Liver (tissue), 9 donors: ENCODE data around the gene ANKMY1. TPM values are rescaled to one million over a fixed set of nuclear protein-coding genes. Genes with fewer than 3 reads are reported as not detected.

ENCODE experiments used
- DNase-seq: peaks from one replicate; pipeline ENCODE4 v3.0.0-alpha.2; 2017; ENCODE audit warnings: low spot score
- H3K27ac ChIP-seq, 2 donors: one replicate each; pipeline ENCODE4 v1.7.0; 2013; ENCODE audit warnings: inconsistent platforms in 2 of 2, low read length in 2 of 2, control low read depth in 1 of 2, low read depth in 1 of 2, mild to moderate bottlenecking in 1 of 2
- H3K27me3 ChIP-seq, 4 donors: one replicate each; pipeline versions ENCODE4 v1.6.1 to v1.7.0; 2013; ENCODE audit warnings: low read length in 3 of 4, inconsistent platforms in 1 of 4, mild to moderate bottlenecking in 1 of 4, moderate library complexity in 1 of 4; ENCODE audit not compliant: control insufficient read depth in 4 of 4, insufficient read depth in 4 of 4
- H3K36me3 ChIP-seq, 4 donors: one replicate each; pipeline versions ENCODE4 v1.6.1 to v1.7.0; 2013; ENCODE audit warnings: low read length in 3 of 4, mild to moderate bottlenecking in 3 of 4, low read depth in 1 of 4, moderate library complexity in 1 of 4; ENCODE audit not compliant: control insufficient read depth in 4 of 4, insufficient read depth in 3 of 4
- H3K4me1 ChIP-seq, 4 donors: one replicate each; pipeline versions ENCODE4 v1.6.1 to v1.7.0; 2013; ENCODE audit warnings: low read length in 3 of 4, mild to moderate bottlenecking in 3 of 4, moderate library complexity in 1 of 4; ENCODE audit not compliant: control insufficient read depth in 4 of 4, insufficient read depth in 4 of 4
- H3K4me3 ChIP-seq, 3 donors: one replicate each; pipeline versions ENCODE4 v1.6.1 to v1.7.0; 2013; ENCODE audit warnings: low read length in 3 of 3, control low read depth in 1 of 3, low read depth in 1 of 3, mild to moderate bottlenecking in 1 of 3
- H3K9ac ChIP-seq, 2 donors: one replicate each; pipeline ENCODE4 v1.7.0; 2013; ENCODE audit warnings: low read length in 2 of 2, mild to moderate bottlenecking in 2 of 2, moderate library complexity in 2 of 2, control low read depth in 1 of 2, low read depth in 1 of 2
- H3K9me3 ChIP-seq, 4 donors: one replicate each; pipeline versions ENCODE4 v1.6.1 to v1.7.0; 2013; ENCODE audit warnings: low read length in 3 of 4; ENCODE audit not compliant: control insufficient read depth in 4 of 4
- EGR1 ChIP-seq, 2 donors: IDR thresholded peaks; 2 replicates each; pipeline ENCODE4 v1.6.1; 2016 to 2018; ENCODE audit warnings: antibody characterized with exemption in 2 of 2, low read depth in 2 of 2
- FOXA1 ChIP-seq: IDR thresholded peaks from 2 replicates; pipeline ENCODE4 v1.6.1; 2016; ENCODE audit warnings: antibody characterized with exemption
- FOXA2 ChIP-seq: IDR thresholded peaks from 2 replicates; pipeline ENCODE4 v1.6.1; 2016; ENCODE audit warnings: antibody characterized with exemption
- GABPA ChIP-seq, 2 donors: IDR thresholded peaks in 1 of 2; conservative IDR thresholded peaks in 1 of 2; 2 replicates each; pipeline ENCODE4 v1.6.1; 2016; ENCODE audit warnings: antibody characterized with exemption in 2 of 2, mild to moderate bottlenecking in 1 of 2, moderate library complexity in 1 of 2
- HNF4A ChIP-seq, 2 donors: conservative IDR thresholded peaks; 2 replicates each; pipeline ENCODE4 v1.6.1; 2016; ENCODE audit warnings: antibody characterized with exemption in 2 of 2, mild to moderate bottlenecking in 2 of 2
- RAD21 ChIP-seq, 2 donors: IDR thresholded peaks; 2 replicates each; pipeline ENCODE4 v1.6.1; 2016; ENCODE audit warnings: antibody characterized with exemption in 2 of 2, mild to moderate bottlenecking in 2 of 2
- REST ChIP-seq: IDR thresholded peaks from 2 replicates; pipeline ENCODE4 v1.6.1; 2016; ENCODE audit warnings: antibody characterized with exemption, mild to moderate bottlenecking
- RXRA ChIP-seq, 2 donors: IDR thresholded peaks; 2 replicates each; pipeline ENCODE4 v1.6.1; 2017 to 2018; ENCODE audit warnings: antibody characterized with exemption in 2 of 2, mild to moderate bottlenecking in 1 of 2
- SP1 ChIP-seq: IDR thresholded peaks from 2 replicates; pipeline ENCODE4 v1.6.1; 2018; ENCODE audit warnings: antibody characterized with exemption, mild to moderate bottlenecking
- TAF1 ChIP-seq: conservative IDR thresholded peaks from 2 replicates; pipeline ENCODE4 v1.6.1; 2016; ENCODE audit warnings: antibody characterized with exemption, mild to moderate bottlenecking
- YY1 ChIP-seq: IDR thresholded peaks from 2 replicates; pipeline ENCODE4 v1.6.1; 2016; ENCODE audit warnings: antibody characterized with exemption, mild to moderate bottlenecking
- WGBS: extraction: QIAGEN DNeasy Blood & Tissue Kit; methylation state at CpG from one replicate; pipeline ENCODE4 v1.1.7; 2013; 5-methylcytosine and 5-hydroxymethylcytosine counted together
- polyA plus RNA-seq, 2 donors: library from polyadenylated mRNA; stranded (reverse) in 1 of 2; unstranded in 1 of 2; fragments of 200-250 nt in 1 of 2; fragments of >200 nt in 1 of 2; fragmentation: Nextera tagmentation in 1 of 2; extraction: Ambion mirVana in 1 of 2; gene quantifications; one replicate each; pipeline versions ENCODE4 v1.2.1 to v1.2.3, GENCODE V29; 2013 to 2015
- total RNA-seq, 2 donors: library from RNA; depleted of rRNA; stranded (reverse); fragments of >200 nt; gene quantifications; one replicate each; pipeline ENCODE4 v1.2.3, GENCODE V29; 2014
- TF ChIP-seq, protein P1 (sequence below): IDR thresholded peaks from 2 replicates; pipeline ENCODE4 v1.6.1; 2016; ENCODE audit warnings: antibody characterized with exemption
- TF ChIP-seq, protein P2 (sequence below): fragments of 150-350 bp; IDR thresholded peaks from 2 replicates; pipeline ENCODE4 v1.5.1; 2017; ENCODE audit warnings: improper control_type of control experiment, low read depth, low read length; ENCODE audit not compliant: missing input control
- donor health status: healthy.
- donor health status: healthy.
- donor health status: healthy.
- donor health status: healthy.
- donor health status: healthy.

ANKMY1 gene
- total and polyA plus RNA-seq, 4 donors = 2.5 to 12.8 (median 4.2) TPM

DNA sequence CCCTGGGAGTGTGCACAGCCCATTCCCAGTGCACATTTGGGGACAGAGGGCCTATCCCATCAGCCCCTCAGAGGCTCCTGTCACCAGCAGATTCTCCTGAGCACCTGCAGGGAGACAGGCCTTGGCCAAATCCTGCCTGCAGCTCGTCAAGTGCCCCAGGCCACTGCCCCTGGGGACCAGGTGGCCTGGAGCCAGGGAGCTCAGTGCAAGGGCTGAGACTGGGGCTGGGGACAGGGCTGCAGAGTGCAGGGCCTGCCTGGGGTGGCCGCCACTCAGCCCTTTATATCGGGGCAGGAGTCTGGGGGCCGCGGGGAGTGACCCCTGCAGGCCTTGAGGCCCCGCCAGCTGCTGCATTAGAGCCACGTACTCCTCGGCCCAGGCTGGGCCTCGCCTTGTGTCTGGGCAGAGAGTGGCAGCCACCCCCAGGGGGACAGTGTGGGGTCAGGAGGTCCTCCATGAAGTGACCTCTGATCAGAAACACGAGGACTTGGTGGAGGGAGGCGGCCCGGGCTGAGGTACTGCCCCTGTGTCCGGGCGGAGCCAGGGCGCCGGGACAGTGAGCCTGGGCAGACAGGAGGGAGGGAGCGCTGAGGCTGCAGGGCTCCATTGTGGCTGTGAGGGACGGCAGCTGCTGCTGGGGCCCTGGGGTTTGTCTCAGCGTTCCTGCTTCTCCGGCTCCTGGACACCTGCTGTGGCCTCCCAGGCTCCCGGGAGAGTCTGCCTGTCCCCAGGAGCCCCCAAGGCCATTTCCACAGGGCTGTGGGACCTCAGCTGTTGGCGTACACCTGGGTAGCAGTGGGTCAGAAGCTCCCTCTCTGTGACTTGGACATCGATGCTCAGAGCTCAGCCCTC, 98.2 kb downstream of the ANKMY1 start:
- Histone ChIP-seq H3K27ac (no peak overlapping the region), H3K4me3 (no peak overlapping the region), H3K36me3 (peaks cover 0 to 6% (median 1%) of the 10 kb centered on the region in 4 donors), H3K27me3 (no peaks in the 10 kb centered on the region), H3K9ac (no peak overlapping the region), H3K4me1 (peaks cover 0 to 26% (median 12%) of the 10 kb centered on the region in 4 donors), H3K9me3 (no peaks in the 10 kb centered on the region)
- no peak for DNase-seq
- TF ChIP-seq YY1 (no peak), TAF1 (no peak), FOXA2 (no peak), RXRA (IDR thresholded peaks at IDR 0.05) (no peak), EGR1 (IDR thresholded peaks at IDR 0.05; ENCODE audit: low read depth in 2 of 2) (no peak), REST (no peak), FOXA1 (no peak)
- TF ChIP-seq, protein P1, sequence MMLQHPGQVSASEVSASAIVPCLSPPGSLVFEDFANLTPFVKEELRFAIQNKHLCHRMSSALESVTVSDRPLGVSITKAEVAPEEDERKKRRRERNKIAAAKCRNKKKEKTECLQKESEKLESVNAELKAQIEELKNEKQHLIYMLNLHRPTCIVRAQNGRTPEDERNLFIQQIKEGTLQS = no peak
- 83% methylated on average over 23 of the region's 23 CpGs for WGBS

DNA sequence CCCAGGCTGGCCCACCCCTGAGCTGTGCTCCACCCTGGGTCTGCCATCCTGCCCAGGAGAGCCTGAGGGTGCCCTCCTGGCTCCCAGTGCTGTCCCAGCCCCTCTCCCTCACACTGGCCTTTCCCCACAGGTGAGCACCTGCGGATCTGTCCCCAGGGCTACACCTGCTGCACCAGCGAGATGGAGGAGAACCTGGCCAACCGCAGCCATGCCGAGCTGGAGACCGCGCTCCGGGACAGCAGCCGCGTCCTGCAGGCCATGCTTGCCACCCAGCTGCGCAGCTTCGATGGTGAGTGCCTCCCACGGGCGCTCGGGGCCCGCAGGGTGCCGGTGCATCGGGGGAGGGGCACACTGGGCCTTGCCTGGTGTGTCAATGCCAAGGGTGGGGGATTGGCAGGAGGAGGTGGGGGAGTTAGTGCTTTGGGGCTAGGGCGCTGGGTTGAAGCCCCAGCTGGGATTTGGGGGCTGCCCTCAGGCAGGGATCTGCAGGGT, 98.8 kb downstream of the ANKMY1 start:
- Histone ChIP-seq H3K36me3 (peaks cover 0 to 5% (median 1%) of the 10 kb centered on the region in 4 donors), H3K4me3 (no peak overlapping the region), H3K27ac (no peak overlapping the region), H3K27me3 (no peaks in the 10 kb centered on the region), H3K9ac (no peak overlapping the region), H3K9me3 (no peaks in the 10 kb centered on the region), H3K4me1 (peaks cover 0 to 26% (median 13%) of the 10 kb centered on the region in 4 donors)
- DNase-seq = no peak
- 96% methylated on average over 18 of the region's 18 CpGs for WGBS
- TF ChIP-seq YY1 (no peak), SP1 (no peak), GABPA (IDR thresholded peaks at IDR 0.05 in 1 of 2, conservative IDR thresholded peaks at IDR 0.05 in 1 of 2) (no peak), FOXA2 (no peak), RAD21 (IDR thresholded peaks at IDR 0.05) (no peak), HNF4A (conservative IDR thresholded peaks at IDR 0.05) (no peak)
- TF ChIP-seq, protein P1 = no peak
- TF ChIP-seq, protein P2, sequence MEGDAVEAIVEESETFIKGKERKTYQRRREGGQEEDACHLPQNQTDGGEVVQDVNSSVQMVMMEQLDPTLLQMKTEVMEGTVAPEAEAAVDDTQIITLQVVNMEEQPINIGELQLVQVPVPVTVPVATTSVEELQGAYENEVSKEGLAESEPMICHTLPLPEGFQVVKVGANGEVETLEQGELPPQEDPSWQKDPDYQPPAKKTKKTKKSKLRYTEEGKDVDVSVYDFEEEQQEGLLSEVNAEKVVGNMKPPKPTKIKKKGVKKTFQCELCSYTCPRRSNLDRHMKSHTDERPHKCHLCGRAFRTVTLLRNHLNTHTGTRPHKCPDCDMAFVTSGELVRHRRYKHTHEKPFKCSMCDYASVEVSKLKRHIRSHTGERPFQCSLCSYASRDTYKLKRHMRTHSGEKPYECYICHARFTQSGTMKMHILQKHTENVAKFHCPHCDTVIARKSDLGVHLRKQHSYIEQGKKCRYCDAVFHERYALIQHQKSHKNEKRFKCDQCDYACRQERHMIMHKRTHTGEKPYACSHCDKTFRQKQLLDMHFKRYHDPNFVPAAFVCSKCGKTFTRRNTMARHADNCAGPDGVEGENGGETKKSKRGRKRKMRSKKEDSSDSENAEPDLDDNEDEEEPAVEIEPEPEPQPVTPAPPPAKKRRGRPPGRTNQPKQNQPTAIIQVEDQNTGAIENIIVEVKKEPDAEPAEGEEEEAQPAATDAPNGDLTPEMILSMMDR = no peak
